NCI-H774 (cell line): ENCODE data around the gene DOCK4.

ENCODE experiments used
- DNase-seq: peaks from one replicate; lab custom pipeline; 2025; lab: John Stamatoyannopoulos, UW

Gene DOCK4

GRCh38 chr7:112159351-112159750 lies 46.8 kb downstream of the DOCK4 start:
- DNase-seq = no peak

GRCh38 chr7:112157072-112157471 lies 49.1 kb downstream of the DOCK4 start:
- DNase-seq = no peak

GRCh38 chr7:112156412-112156811 lies 49.8 kb downstream of the DOCK4 start:
- no peak for DNase-seq

DNA sequence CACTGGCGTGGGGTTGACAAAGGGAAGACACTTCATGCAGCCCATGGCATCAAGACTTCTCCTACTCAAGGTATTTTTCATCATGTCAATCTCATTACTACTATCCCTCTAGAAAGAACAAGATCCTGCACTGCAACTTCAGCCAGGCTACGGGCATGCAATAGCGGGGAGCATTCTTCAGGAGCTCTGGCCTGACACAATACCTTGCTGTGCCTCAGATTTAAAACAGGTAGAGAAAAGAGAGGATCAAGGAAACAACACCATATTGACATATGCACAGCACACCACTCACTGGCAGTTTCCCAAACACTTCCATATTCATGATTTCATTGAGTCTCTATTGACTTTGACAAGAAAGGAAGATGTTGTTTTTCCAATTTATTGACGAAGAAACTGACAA lies 51.5 kb downstream of the DOCK4 start:
- no peak for DNase-seq

GRCh38 chr7:112152186-112152585 lies 54.0 kb downstream of the DOCK4 start:
- DNase-seq = no peak

- DNase-seq = no peak
Measured at GRCh38 chr7:112150823-112151641, 55.2 kb downstream of the DOCK4 start.

GRCh38 chr7:112149734-112150133 lies 56.5 kb downstream of the DOCK4 start:
- no peak for DNase-seq

GRCh38 chr7:112147793-112148361 lies 58.3 kb downstream of the DOCK4 start:
- no peak for DNase-seq

- no peak for DNase-seq
Measured at GRCh38 chr7:112145206-112145605, 61.0 kb downstream of the DOCK4 start.

DNA sequence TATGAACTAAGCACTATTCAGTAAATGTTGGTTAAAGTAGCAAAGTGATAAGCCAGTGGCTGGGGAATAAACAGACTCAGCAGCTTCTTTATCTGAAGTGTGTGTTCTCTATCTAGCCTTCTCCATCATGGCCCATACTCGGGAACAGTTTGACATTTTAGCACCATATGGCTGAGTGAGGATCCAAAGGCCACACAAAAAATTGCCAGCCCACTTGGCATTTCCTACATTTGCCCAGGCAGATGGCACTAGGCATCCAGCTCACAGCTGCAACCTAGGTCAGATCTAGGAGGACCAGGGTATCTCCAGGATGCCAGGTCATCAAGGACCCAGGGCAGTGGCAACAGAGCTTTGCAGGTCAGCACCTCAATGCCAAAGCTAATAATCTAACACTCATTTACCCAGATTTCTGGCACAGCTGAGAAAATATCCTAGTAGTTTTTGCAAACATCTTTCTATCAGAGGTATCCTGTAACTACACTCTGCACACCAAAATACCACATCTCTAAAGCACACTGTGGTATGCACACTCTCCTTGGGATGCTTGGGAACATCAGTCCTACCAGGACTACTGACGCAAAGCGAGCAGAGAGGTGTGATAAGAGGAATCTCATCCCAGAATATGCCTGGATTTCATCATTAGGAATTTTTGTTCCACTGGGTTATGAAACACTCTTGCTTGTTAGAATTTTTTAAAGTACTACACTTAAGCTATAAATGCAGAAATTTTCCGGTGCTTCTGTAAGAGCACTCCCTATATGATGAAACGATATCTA lies 61.7 kb downstream of the DOCK4 start:
- DNase-seq = no peak

- no peak for DNase-seq
Measured at GRCh38 chr7:112143582-112143981, 62.6 kb downstream of the DOCK4 start.

GRCh38 chr7:112143136-112143535 lies 63.1 kb downstream of the DOCK4 start:
- no peak for DNase-seq

- DNase-seq = no peak
Measured at GRCh38 chr7:112140600-112140999, 65.6 kb downstream of the DOCK4 start.

DNA sequence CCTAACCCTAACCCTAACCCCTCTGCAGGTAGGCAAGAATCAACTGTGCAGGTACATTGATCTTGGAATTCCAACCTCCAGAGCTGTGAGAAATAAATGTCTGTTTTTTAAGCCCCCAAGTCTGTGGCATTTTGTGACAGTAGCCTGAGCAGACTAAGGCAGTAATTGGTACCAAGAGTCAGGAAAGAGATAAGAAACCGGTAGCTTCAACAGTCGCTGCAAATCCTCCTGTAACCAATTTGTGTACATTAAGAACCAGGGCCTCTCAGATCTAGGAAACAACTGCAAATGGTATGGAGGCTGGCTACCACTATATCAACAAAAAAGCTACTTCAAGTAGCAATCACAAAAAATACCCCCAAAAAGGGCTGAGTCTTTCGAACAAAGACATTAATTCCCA lies 67.3 kb downstream of the DOCK4 start:
- no peak for DNase-seq

GRCh38 chr7:112138325-112138852 lies 67.8 kb downstream of the DOCK4 start:
- no peak for DNase-seq

GRCh38 chr7:112137141-112138101 lies 68.8 kb downstream of the DOCK4 start:
- DNase-seq = no peak

GRCh38 chr7:112136271-112137008 lies 69.8 kb downstream of the DOCK4 start:
- no peak for DNase-seq

- DNase-seq = no peak
Measured at GRCh38 chr7:112135815-112136214, 70.4 kb downstream of the DOCK4 start.

GRCh38 chr7:112134039-112134438 lies 72.2 kb downstream of the DOCK4 start:
- no peak for DNase-seq

DNA sequence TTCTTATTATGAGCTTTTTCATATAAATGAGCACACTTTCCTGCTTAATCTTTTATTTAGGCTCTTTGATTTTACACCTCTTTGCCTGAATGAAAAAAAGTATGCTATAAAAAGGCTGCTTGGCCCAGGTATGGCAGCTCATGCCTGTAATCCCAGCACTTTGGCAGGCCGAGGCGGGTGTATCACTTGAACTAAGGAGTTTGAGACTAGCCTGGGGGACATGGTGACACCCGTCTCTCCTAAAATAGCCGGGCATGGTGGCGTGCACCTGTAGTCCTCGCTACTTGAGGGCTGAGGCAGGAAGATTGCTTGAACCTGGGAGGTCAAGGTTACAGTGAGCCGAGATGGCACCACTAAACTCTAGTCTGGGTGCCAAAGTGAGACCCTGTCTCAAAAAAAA lies 72.9 kb downstream of the DOCK4 start:
- DNase-seq = no peak
